H4 (cell line): ENCODE data around the gene MRFAP1L1. TPM values are rescaled to one million over a fixed set of nuclear protein-coding genes. Genes with fewer than 3 reads are reported as not detected.

Source experiments
- DNase-seq: peaks from one replicate; pipeline ENCODE4 v3.0.0-alpha.2; 2015; ENCODE audit warnings: low spot score
- total RNA-seq: library from RNA; depleted of rRNA; stranded (reverse); fragments of >200 nt; shearing (Covaris generic); gene quantifications from 2 replicates; pipeline ENCODE4 v1.2.3, GENCODE V29; 2014; rRNA removed

The MRFAP1L1 gene
- total RNA-seq, 1 experiment from 2014 or later, result 118 TPM

- DNase-seq, result no peak
These were observed 49.2 kb downstream of the MRFAP1L1 start for GRCh38 chr4:6660430-6660829.

- no peak for DNase-seq
These were observed 49.8 kb downstream of the MRFAP1L1 start for GRCh38 chr4:6659897-6660296.

GRCh38 chr4:6658597-6659075, 51.0 kb downstream of the MRFAP1L1 start:
- no peak for DNase-seq

GRCh38 chr4:6658209-6658595, 51.5 kb downstream of the MRFAP1L1 start:
- no peak for DNase-seq

Other genes starting within 250 kb of the MRFAP1L1 start
- 0.91 and 1.3 TPM in 2 replicates for gene PPP2R2C, start 237.3 kb downstream of the MRFAP1L1 start, total RNA-seq
- 11.1 and 11.9 TPM in 2 replicates for gene MAN2B2, start 134.7 kb downstream of the MRFAP1L1 start, total RNA-seq
- 82.6 and 203 TPM in 2 replicates for gene MRFAP1, start 69.2 kb downstream of the MRFAP1L1 start, total RNA-seq
- 0.21 and 0.35 TPM in 2 replicates for gene S100P, start 16.0 kb downstream of the MRFAP1L1 start, total RNA-seq
- gene BLOC1S4, start 6.3 kb upstream of the MRFAP1L1 start, total RNA-seq, result 14.5 and 23.5 TPM in 2 replicates
- 15.1 and 24.3 TPM in 2 replicates for gene KIAA0232, start 72.9 kb upstream of the MRFAP1L1 start, total RNA-seq
- gene TBC1D14, start 200.0 kb upstream of the MRFAP1L1 start, total RNA-seq, result 38.9 and 43.0 TPM in 2 replicates